HG02759 (cell line): Measurements from ENCODE around the gene NR2C2AP.

Experiments used
- ATAC-seq: cut with Tn5 transposase; IDR thresholded peaks from one replicate; pipeline ENCODE4 v1.9.1; 2021; ENCODE audit warnings: mild to moderate bottlenecking, moderate library complexity; ENCODE audit not compliant: unreplicated experiment

Gene NR2C2AP

GRCh38 chr19:19154768-19155494, 48.3 kb downstream of the NR2C2AP start:
- ATAC-seq = no peak

- ATAC-seq = no peak
These were observed 50.4 kb downstream of the NR2C2AP start for GRCh38 chr19:19152668-19153384.

DNA sequence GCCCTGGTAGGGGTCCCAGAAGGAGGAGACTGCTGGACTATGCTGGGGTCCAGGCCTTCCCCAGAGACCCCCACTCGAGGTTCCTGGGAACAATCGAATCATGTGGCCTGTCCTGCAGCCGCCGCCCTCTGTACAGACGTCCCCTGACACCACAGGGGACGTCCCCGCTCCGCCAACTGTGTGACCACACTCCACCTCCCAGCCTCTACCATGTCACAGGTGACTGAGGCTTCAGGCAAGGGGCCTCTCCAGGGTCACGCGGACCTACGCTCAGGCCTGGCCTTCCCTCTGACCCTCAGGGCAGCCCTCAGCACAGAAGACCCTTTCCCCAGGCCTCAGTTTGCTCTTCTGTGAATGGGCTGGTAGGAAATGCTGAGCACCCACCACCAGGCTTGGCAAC, 51.8 kb downstream of the NR2C2AP start:
- peak; percentile 65 for ATAC-seq
